PC-3 (cell line): ENCODE measurements around the gene TMEM250. TPM values are rescaled to one million over a fixed set of nuclear protein-coding genes. Genes with fewer than 3 reads are reported as not detected.
A peak's percentile ranks its signal among the peaks of the same experiment; 100 is the strongest.

Experiments used
- ATAC-seq: fragments of 200-7000 bp; cut with Tn5 transposase; 2 replicates; pipeline ENCODE4 v1.9.1; 2020; ENCODE audit warnings: mild to moderate bottlenecking, moderate library complexity
- BruUV-seq: library from RNA; stranded (reverse); fragments of 400-500 nt; replicated peaks from 2 replicates; lab custom pipeline; 2021; lab: Mats Ljungman, UMichigan
- CTCF ChIA-PET: fragments of 300-600 bp; sonication (Branson Sonifier 250); formaldehyde crosslinking; loops from one replicate; lab custom pipeline; 2022; ENCODE audit warnings: antibody characterized with exemption; lab: Charles Lee
- POLR2A ChIA-PET: fragments of 300-600 bp; sonication (Branson Sonifier 250); formaldehyde crosslinking; loops from one replicate; lab custom pipeline; 2022; ENCODE audit warnings: antibody characterized with exemption; ENCODE audit not compliant: unreplicated experiment; lab: Charles Lee
- DNase-seq: peaks from one replicate; pipeline ENCODE4 v3.0.0-alpha.2; 2015
- H2AFZ ChIP-seq: fragments of 300-600 bp; sonication (generic); 2 replicates; pipeline ENCODE4 v1.6.0; 2016; ENCODE audit warnings: antibody characterized with exemption, low read length
- H3F3A ChIP-seq: fragments of 300-600 bp; sonication (generic); one replicate; pipeline ENCODE4 v1.6.0; 2017; ENCODE audit warnings: antibody characterized with exemption, low read length, control low read depth, mild to moderate bottlenecking; ENCODE audit not compliant: unreplicated experiment
- H3K27ac ChIP-seq: fragments of 300-600 bp; sonication (generic); 2 replicates; pipeline ENCODE4 v1.5.1; 2016; ENCODE audit warnings: mild to moderate bottlenecking, low read length
- H3K27me3 ChIP-seq: fragments of 300-600 bp; sonication (generic); 2 replicates; pipeline ENCODE4 v1.6.1; 2016; ENCODE audit warnings: low read length, mixed read lengths
- H3K36me3 ChIP-seq: fragments of 300-600 bp; sonication (generic); 2 replicates; pipeline ENCODE4 v1.6.1; 2016; ENCODE audit warnings: low read depth, mixed run types, low read length, mixed read lengths
- H3K4me1 ChIP-seq: fragments of 300-600 bp; sonication (generic); 2 replicates; pipeline ENCODE4 v1.5.1; 2016; ENCODE audit warnings: low read length; ENCODE audit not compliant: insufficient read depth
- H3K4me2 ChIP-seq: fragments of 300-600 bp; sonication (generic); 2 replicates; pipeline ENCODE4 v1.6.0; 2016; ENCODE audit warnings: low read length
- H3K4me3 ChIP-seq: fragments of 300-600 bp; sonication (generic); 2 replicates; pipeline ENCODE4 v1.5.1; 2016; ENCODE audit warnings: mild to moderate bottlenecking, low read length, mixed read lengths
- H3K79me2 ChIP-seq: fragments of 300-600 bp; sonication (generic); 2 replicates; pipeline ENCODE4 v1.6.1; 2017; ENCODE audit warnings: low read length, mixed read lengths
- H3K9ac ChIP-seq: fragments of 300-600 bp; sonication (generic); 2 replicates; pipeline ENCODE4 v1.6.0; 2016; ENCODE audit warnings: mild to moderate bottlenecking, low read length
- H3K9me2 ChIP-seq: fragments of 300-600 bp; sonication (generic); replicated peaks from 2 replicates; pipeline ENCODE4 v1.6.1; 2016; ENCODE audit warnings: mixed run types, low read length, mixed read lengths
- H3K9me3 ChIP-seq: fragments of 300-600 bp; sonication (generic); 2 replicates; pipeline ENCODE4 v1.6.1; 2016; ENCODE audit warnings: low read length, mixed read lengths
- H4K20me1 ChIP-seq: fragments of 300-600 bp; sonication (generic); 2 replicates; pipeline ENCODE4 v1.6.1; 2016; ENCODE audit warnings: low read length, mixed read lengths
- EZH2 ChIP-seq: fragments of 300-600 bp; sonication (generic); IDR thresholded peaks from one replicate; pipeline ENCODE4 v1.6.1; 2017; ENCODE audit warnings: antibody characterized with exemption, mild to moderate bottlenecking, low read length; ENCODE audit not compliant: unreplicated experiment
- EZH2phosphoT487 ChIP-seq: fragments of 300-600 bp; sonication (generic); IDR thresholded peaks from 2 replicates; pipeline ENCODE4 v1.6.1; 2018; ENCODE audit warnings: mild to moderate bottlenecking, antibody characterized with exemption, low read length, borderline replicate concordance
- intact Hi-C: fragments of 100-400 bp; cut with micrococcal nuclease; formaldehyde crosslinking; loops from 2 replicates; pipeline ENCODE4 v1.9.0; 2023
- total RNA-seq: library from RNA; depleted of rRNA; stranded (reverse); fragments of >200 nt; gene quantifications from 2 replicates; pipeline ENCODE4 v1.2.3, GENCODE V29; 2014
- TF ChIP-seq, protein P1 (sequence below): fragments of 300-600 bp; sonication (generic); conservative IDR thresholded peaks from 2 replicates; pipeline ENCODE4 v1.5.1; 2017; ENCODE audit warnings: antibody characterized with exemption, low read depth, mild to moderate bottlenecking, low read length

Gene TMEM250
- total RNA-seq, 1 experiment from 2014 or later, result 64.7 TPM

DNA sequence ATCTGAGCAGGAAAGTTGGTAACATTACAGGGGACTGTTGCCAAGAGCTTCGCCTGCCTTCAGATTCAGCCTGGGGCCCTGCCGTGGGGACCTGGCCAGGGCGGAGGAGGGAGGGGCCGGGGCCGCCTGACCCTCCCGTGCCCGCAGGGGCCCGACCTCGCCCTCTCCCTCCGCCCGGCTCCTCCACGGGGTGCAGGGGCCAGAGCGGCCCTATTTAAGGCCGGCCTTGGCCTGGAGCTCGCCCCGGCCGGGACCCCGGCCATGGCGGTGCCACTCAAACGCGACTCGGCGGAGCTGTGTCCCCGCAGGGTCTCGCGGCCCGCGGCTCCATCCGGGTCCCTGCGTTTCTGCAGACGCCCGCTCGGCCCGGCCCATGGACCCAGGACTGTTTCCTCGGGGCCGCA lies 757 bp downstream of the TMEM250 start:
- no TSS peak for BruUV-seq
- Histone ChIP-seq H3K9me3 (no peaks in the 10 kb centered on the region), H3K4me3 (peak overlapping the region; percentile 81), H3K9me2 (no peaks in the 10 kb centered on the region), H4K20me1 (no peaks in the 10 kb centered on the region), H3K79me2 (peaks cover 21% of the 10 kb centered on the region), H3K27ac (peak overlapping the region; percentile 49), H3K9ac (peak overlapping the region; percentile 98), H3F3A (no peaks in the 10 kb centered on the region), H3K36me3 (no peaks in the 10 kb centered on the region), H3K4me1 (peaks cover 7% of the 10 kb centered on the region; the same call in 1 of the 2 replicates), H3K4me2 (peak overlapping the region; percentile 87), H3K27me3 (no peaks in the 10 kb centered on the region), H2AFZ (peak overlapping the region; percentile 64)
- peak; percentile 1; the same call in 1 of the 2 replicates for ATAC-seq
- intact Hi-C loops, result no loop called here
- no peak for DNase-seq
- ChIA-PET POLR2A (interaction anchor here (0.6 kb wide), 1 partner anchor 47 kb away, joined by 4 read pairs; no protein-coding TSS in a partner anchor), CTCF (no interaction called here)
- TF ChIP-seq EZH2, result no peak
- no peak for TF ChIP-seq EZH2phosphoT487
- TF ChIP-seq, protein P1, sequence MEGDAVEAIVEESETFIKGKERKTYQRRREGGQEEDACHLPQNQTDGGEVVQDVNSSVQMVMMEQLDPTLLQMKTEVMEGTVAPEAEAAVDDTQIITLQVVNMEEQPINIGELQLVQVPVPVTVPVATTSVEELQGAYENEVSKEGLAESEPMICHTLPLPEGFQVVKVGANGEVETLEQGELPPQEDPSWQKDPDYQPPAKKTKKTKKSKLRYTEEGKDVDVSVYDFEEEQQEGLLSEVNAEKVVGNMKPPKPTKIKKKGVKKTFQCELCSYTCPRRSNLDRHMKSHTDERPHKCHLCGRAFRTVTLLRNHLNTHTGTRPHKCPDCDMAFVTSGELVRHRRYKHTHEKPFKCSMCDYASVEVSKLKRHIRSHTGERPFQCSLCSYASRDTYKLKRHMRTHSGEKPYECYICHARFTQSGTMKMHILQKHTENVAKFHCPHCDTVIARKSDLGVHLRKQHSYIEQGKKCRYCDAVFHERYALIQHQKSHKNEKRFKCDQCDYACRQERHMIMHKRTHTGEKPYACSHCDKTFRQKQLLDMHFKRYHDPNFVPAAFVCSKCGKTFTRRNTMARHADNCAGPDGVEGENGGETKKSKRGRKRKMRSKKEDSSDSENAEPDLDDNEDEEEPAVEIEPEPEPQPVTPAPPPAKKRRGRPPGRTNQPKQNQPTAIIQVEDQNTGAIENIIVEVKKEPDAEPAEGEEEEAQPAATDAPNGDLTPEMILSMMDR, result no peak

DNA sequence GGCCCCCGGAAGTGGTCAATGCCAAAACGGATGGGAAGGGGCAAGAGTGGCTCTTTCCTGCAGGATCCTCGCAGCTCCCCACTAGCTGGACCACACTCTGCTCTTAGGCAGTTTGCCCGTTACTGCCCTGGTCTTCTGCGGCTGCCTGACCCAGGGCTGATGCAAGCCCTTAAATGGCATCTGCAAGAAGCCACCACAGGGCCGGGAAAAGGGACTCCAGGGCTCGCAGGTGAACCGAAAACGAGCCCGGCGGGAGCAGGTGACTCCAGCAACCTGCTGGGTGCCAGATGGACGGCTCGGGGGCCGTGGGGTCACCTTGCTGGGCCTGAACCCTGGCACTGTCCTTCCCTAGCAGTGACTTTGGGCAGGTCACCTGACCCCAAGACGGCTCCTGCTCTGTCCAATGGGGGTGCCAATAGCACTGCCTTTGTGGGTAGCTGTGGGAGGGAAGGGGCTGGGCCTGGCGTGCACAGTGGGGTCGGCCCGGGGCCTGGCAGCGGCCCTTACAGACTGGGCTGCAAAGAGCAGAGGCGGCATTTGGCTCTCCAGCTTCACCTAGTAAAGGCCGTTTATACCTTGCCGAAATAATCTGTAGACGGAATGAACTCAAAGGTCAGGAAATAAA lies 1.3 kb downstream of the TMEM250 start:
- TSS peak; percentile 23 for BruUV-seq
- no peaks in the 10 kb centered on the region for H3K27me3 ChIP-seq
- peak overlapping the region; percentile 98 for H3K9ac ChIP-seq
- peaks cover 21% of the 10 kb centered on the region for H3K79me2 ChIP-seq
- no peaks in the 10 kb centered on the region for H4K20me1 ChIP-seq
- H3K4me3 ChIP-seq, result peak overlapping the region; percentile 81
- H3K9me2 ChIP-seq, result no peaks in the 10 kb centered on the region
- DNase-seq, result no peak
- H3K9me3 ChIP-seq, result no peaks in the 10 kb centered on the region
- no peak for ATAC-seq
- peaks cover 7% of the 10 kb centered on the region; the same call in 1 of the 2 replicates for H3K4me1 ChIP-seq
- peak overlapping the region; percentile 87 for H3K4me2 ChIP-seq
- ChIA-PET CTCF (no interaction called here), POLR2A (interaction anchor here (0.6 kb wide), 1 partner anchor 46 kb away, joined by 4 read pairs; no protein-coding TSS in a partner anchor)
- H3F3A ChIP-seq, result no peaks in the 10 kb centered on the region
- intact Hi-C loops, result no loop called here
- TF ChIP-seq, protein P1, result no peak
- TF ChIP-seq EZH2, result no peak
- no peak for TF ChIP-seq EZH2phosphoT487
- no peak overlapping the region for H2AFZ ChIP-seq
- H3K36me3 ChIP-seq, result no peaks in the 10 kb centered on the region
- peak overlapping the region; percentile 49 for H3K27ac ChIP-seq

DNA sequence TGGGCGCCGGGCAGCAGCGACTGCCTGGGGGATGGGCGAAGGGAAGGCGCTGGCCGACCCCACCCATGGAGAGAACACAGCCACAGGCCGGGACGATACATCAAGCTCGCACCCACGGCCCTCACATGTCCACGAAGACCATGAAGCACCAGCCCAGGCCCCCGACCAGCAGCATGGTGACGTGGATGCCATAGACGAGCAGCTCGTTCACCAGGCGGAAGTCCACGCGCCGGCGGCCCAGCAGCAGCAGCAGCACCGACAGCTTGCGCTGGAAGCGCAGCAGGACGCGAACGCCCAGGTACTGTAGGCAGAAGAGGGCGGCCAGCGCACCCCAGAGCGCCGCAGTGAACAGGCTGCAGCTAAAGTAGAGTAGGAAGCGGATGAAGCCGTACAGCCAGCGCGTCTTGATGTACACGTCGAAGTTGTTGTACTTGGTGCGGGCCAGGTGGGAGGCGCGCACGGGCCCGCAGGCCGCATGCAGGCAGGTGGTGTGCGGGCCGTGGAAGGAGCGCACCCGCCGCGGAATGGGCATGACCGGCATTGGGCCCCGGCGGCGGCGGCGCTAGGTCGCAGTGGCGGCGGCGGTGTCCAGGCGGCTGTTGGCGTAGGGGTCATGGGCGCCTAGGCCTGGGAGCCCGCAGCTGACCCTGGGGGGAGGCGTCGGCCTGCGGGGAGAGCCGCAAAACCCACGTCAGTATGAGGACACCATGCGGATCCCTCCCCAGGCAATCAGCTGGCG lies 2.1 kb downstream of the TMEM250 start:
- peaks cover 21% of the 10 kb centered on the region for H3K79me2 ChIP-seq
- POLR2A ChIA-PET, result no interaction called here
- intact Hi-C loops, result no loop called here

More for the DNA sequence above, 2.1 kb downstream of the TMEM250 start:
- Histone ChIP-seq H3K4me3 (no peak overlapping the region), H3K4me1 (peaks cover 7% of the 10 kb centered on the region; the same call in 1 of the 2 replicates), H4K20me1 (no peaks in the 10 kb centered on the region), H3K9me2 (no peaks in the 10 kb centered on the region), H3K9me3 (no peaks in the 10 kb centered on the region), H3K9ac (no peak overlapping the region), H2AFZ (no peak overlapping the region), H3F3A (no peaks in the 10 kb centered on the region), H3K36me3 (no peaks in the 10 kb centered on the region), H3K27ac (no peak overlapping the region), H3K27me3 (no peaks in the 10 kb centered on the region), H3K4me2 (no peak overlapping the region)
- ATAC-seq, result no peak
- DNase-seq, result no peak
- CTCF ChIA-PET, result no interaction called here
- TF ChIP-seq, protein P1, result no peak
- TF ChIP-seq EZH2 (no peak), EZH2phosphoT487 (no peak)
- BruUV-seq, result no TSS peak
